Activated T-cell treated with anti-CD3 and anti-CD28 coated beads, Interleukin-2, amount 50 U/mL, for 4 hours (primary cell): ENCODE results near the gene ZNF584. TPM values are rescaled to one million over a fixed set of nuclear protein-coding genes. Genes with fewer than 3 reads are reported as not detected.
"Not testable (repeated sequence)": the region's sequence is repeated elsewhere in the genome, so short reads cannot be mapped to it uniquely, and the experiment has no call there.

Experiments
- ATAC-seq, 2 donors: fragments of 200-7000 bp; cut with Tn5 transposase; one replicate each; pipeline ENCODE4 v1.10.0; 2021
- DNase-seq: peaks from one replicate; pipeline ENCODE4 v3.0.0-alpha.2; 2020
- H3K27me3 Mint-ChIP-seq: one replicate; pipeline ENCODE4 v1.8.0; 2021; ENCODE audit warnings: low read depth, mixed read lengths
- H3K36me3 Mint-ChIP-seq: one replicate; pipeline ENCODE4 v1.8.0; 2022; ENCODE audit warnings: mixed read lengths; ENCODE audit not compliant: insufficient read depth
- H3K4me1 Mint-ChIP-seq: one replicate; pipeline ENCODE4 v1.8.0; 2021; ENCODE audit warnings: low read depth, mixed read lengths
- H3K4me3 Mint-ChIP-seq: one replicate; pipeline ENCODE4 v1.8.0; 2021; ENCODE audit warnings: mild to moderate bottlenecking, moderate library complexity, mixed read lengths
- H3K9me3 Mint-ChIP-seq: one replicate; pipeline ENCODE4 v1.8.0; 2021; ENCODE audit warnings: mixed read lengths
- total RNA-seq, 3 donors: library from RNA; stranded (reverse); gene quantifications; one replicate each; pipeline ENCODE4 v1.2.1, GENCODE V29; 2021

The ZNF584 gene
- total RNA-seq, 3 donors from 2014 or later = 17.8 to 20.5 (median 20.3) TPM

- ATAC-seq (peak; percentile 20 to 21), DNase-seq (no peak)
- H3K9me3 Mint-ChIP-seq = no peaks in the 10 kb centered on the region
- H3K4me1 Mint-ChIP-seq = peaks cover 12% of the 10 kb centered on the region
- H3K4me3 Mint-ChIP-seq = no peak within 1 kb of the TSS
- peaks cover 35% of the 10 kb centered on the region for H3K36me3 Mint-ChIP-seq
- H3K27me3 Mint-ChIP-seq = peaks cover 20% of the 10 kb centered on the region
Observed at GRCh38 chr19:58395220-58395978, 13.1 kb upstream of the ZNF584 start, which contains the start of gene RNF225. Gene RNF225 (plus strand): TSS chr19:58395656. CDS start chr19:58396090, 434 bp downstream.

- no peak overlapping the region for H3K4me3 Mint-ChIP-seq
- H3K4me1 Mint-ChIP-seq = peaks cover 13% of the 10 kb centered on the region
- ATAC-seq (peak in 1 of 2 donors; percentile 9), DNase-seq (no peak)
- H3K9me3 Mint-ChIP-seq = no peaks in the 10 kb centered on the region
- H3K27me3 Mint-ChIP-seq = peaks cover 20% of the 10 kb centered on the region
- H3K36me3 Mint-ChIP-seq = peaks cover 29% of the 10 kb centered on the region
Observed at GRCh38 chr19:58395979-58396627, 12.3 kb upstream of the ZNF584 start.

GRCh38 chr19:58396691-58397532 is 11.5 kb upstream of the ZNF584 start:
- DNase-seq (no peak), ATAC-seq (no peak)
- Mint-ChIP-seq H3K27me3 (peaks cover 20% of the 10 kb centered on the region), H3K36me3 (peaks cover 27% of the 10 kb centered on the region), H3K4me1 (peaks cover 15% of the 10 kb centered on the region), H3K4me3 (no peak overlapping the region), H3K9me3 (no peaks in the 10 kb centered on the region)

GRCh38 chr19:58397533-58398037 is 10.9 kb upstream of the ZNF584 start:
- H3K4me3 Mint-ChIP-seq = no peak overlapping the region
- H3K36me3 Mint-ChIP-seq = peaks cover 25% of the 10 kb centered on the region
- H3K27me3 Mint-ChIP-seq = peaks cover 20% of the 10 kb centered on the region
- no peaks in the 10 kb centered on the region for H3K9me3 Mint-ChIP-seq
- ATAC-seq (no peak), DNase-seq (no peak)
- H3K4me1 Mint-ChIP-seq = peaks cover 15% of the 10 kb centered on the region

GRCh38 chr19:58398087-58398486 is 10.4 kb upstream of the ZNF584 start:
- DNase-seq (no peak), ATAC-seq (no peak)
- no peaks in the 10 kb centered on the region for H3K9me3 Mint-ChIP-seq
- H3K36me3 Mint-ChIP-seq = peaks cover 22% of the 10 kb centered on the region
- peaks cover 12% of the 10 kb centered on the region for H3K4me1 Mint-ChIP-seq
- H3K27me3 Mint-ChIP-seq = peaks cover 20% of the 10 kb centered on the region
- no peak overlapping the region for H3K4me3 Mint-ChIP-seq

- no peak overlapping the region for H3K4me3 Mint-ChIP-seq
- H3K27me3 Mint-ChIP-seq = peaks cover 20% of the 10 kb centered on the region
- no peaks in the 10 kb centered on the region for H3K9me3 Mint-ChIP-seq
- DNase-seq (no peak), ATAC-seq (no peak)
- H3K4me1 Mint-ChIP-seq = peaks cover 12% of the 10 kb centered on the region
- peaks cover 18% of the 10 kb centered on the region for H3K36me3 Mint-ChIP-seq
Observed at GRCh38 chr19:58398545-58398944, 9.9 kb upstream of the ZNF584 start.

- peaks cover 12% of the 10 kb centered on the region for H3K4me1 Mint-ChIP-seq
- ATAC-seq = no peak
- H3K4me3 Mint-ChIP-seq = no peak overlapping the region
- DNase-seq = no peak
- H3K36me3 Mint-ChIP-seq = peaks cover 5% of the 10 kb centered on the region
- H3K9me3 Mint-ChIP-seq = no peaks in the 10 kb centered on the region
- peaks cover 20% of the 10 kb centered on the region for H3K27me3 Mint-ChIP-seq
Observed at GRCh38 chr19:58399903-58400302, 8.5 kb upstream of the ZNF584 start.

GRCh38 chr19:58400316-58400915 is 8.0 kb upstream of the ZNF584 start:
- ATAC-seq (no peak), DNase-seq (no peak)
- H3K4me1 Mint-ChIP-seq = peaks cover 12% of the 10 kb centered on the region
- H3K9me3 Mint-ChIP-seq = no peaks in the 10 kb centered on the region
- H3K27me3 Mint-ChIP-seq = peaks cover 20% of the 10 kb centered on the region
- peaks cover 3% of the 10 kb centered on the region for H3K36me3 Mint-ChIP-seq
- peak overlapping the region; percentile 79 for H3K4me3 Mint-ChIP-seq

GRCh38 chr19:58400916-58401839 is 7.3 kb upstream of the ZNF584 start:
- Mint-ChIP-seq H3K9me3 (no peaks in the 10 kb centered on the region), H3K36me3 (no peaks in the 10 kb centered on the region), H3K27me3 (peaks cover 15% of the 10 kb centered on the region), H3K4me1 (peaks cover 12% of the 10 kb centered on the region), H3K4me3 (peak overlapping the region; percentile 79)
- ATAC-seq (peak; percentile 98), DNase-seq (peak; percentile 99)

GRCh38 chr19:58401840-58402421 is 6.5 kb upstream of the ZNF584 start:
- no peak for DNase-seq
- Mint-ChIP-seq H3K4me1 (peaks cover 14% of the 10 kb centered on the region), H3K4me3 (peak overlapping the region; percentile 79), H3K27me3 (peaks cover 15% of the 10 kb centered on the region), H3K9me3 (no peaks in the 10 kb centered on the region), H3K36me3 (no peaks in the 10 kb centered on the region)
- no peak for ATAC-seq

- H3K27me3 Mint-ChIP-seq, H3K36me3 Mint-ChIP-seq, ATAC-seq, H3K9me3 Mint-ChIP-seq, DNase-seq, H3K4me3 Mint-ChIP-seq: not testable (repeated sequence)
- H3K4me1 Mint-ChIP-seq = peaks cover 28% of the 10 kb centered on the region
Observed at GRCh38 chr19:58403920-58404478, 4.5 kb upstream of the ZNF584 start.

- H3K4me3 Mint-ChIP-seq = peak overlapping the region; percentile 88
Observed at GRCh38 chr19:58406818-58407657, 1.4 kb upstream of the ZNF584 start.

More at GRCh38 chr19:58406818-58407657, 1.4 kb upstream of the ZNF584 start:
- Mint-ChIP-seq H3K27me3 (no peaks in the 10 kb centered on the region), H3K4me1 (peaks cover 26% of the 10 kb centered on the region), H3K36me3 (no peaks in the 10 kb centered on the region), H3K9me3 (no peaks in the 10 kb centered on the region)
- DNase-seq = no peak
- ATAC-seq = no peak
